Left lobe of liver (tissue), 2 donors: ENCODE data around the gene TRIM64. TPM values are rescaled to one million over a fixed set of nuclear protein-coding genes. Genes with fewer than 3 reads are reported as not detected.
"Not testable (repeated sequence)": the region's sequence is repeated elsewhere in the genome, so short reads cannot be mapped to it uniquely, and the experiment has no call there.

ENCODE experiments used
- ATAC-seq: fragments of 200-7000 bp; cut with Tn5 transposase; one replicate; pipeline ENCODE4 v1.9.1; 2020; ENCODE audit warnings: mild to moderate bottlenecking, moderate library complexity
- DNase-seq: peaks from one replicate; pipeline ENCODE4 v3.0.0-alpha.2; 2020; ENCODE audit warnings: low spot score
- total RNA-seq: library from RNA; stranded (reverse); gene quantifications from one replicate; pipeline ENCODE4 v1.2.1, GENCODE V29; 2021
- donor health status: DM: no; HTN: no; CAD: no; lungs with moderate emphysema.
- donor health status: DM: no; HTN: yes; CAD: no.

The TRIM64 gene, protein sequence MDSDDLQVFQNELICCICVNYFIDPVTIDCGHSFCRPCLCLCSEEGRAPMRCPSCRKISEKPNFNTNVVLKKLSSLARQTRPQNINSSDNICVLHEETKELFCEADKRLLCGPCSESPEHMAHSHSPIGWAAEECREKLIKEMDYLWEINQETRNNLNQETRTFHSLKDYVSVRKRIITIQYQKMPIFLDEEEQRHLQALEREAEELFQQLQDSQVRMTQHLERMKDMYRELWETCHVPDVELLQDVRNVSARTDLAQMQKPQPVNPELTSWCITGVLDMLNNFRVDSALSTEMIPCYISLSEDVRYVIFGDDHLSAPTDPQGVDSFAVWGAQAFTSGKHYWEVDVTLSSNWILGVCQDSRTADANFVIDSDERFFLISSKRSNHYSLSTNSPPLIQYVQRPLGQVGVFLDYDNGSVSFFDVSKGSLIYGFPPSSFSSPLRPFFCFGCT
- not detected for total RNA-seq

DNA sequence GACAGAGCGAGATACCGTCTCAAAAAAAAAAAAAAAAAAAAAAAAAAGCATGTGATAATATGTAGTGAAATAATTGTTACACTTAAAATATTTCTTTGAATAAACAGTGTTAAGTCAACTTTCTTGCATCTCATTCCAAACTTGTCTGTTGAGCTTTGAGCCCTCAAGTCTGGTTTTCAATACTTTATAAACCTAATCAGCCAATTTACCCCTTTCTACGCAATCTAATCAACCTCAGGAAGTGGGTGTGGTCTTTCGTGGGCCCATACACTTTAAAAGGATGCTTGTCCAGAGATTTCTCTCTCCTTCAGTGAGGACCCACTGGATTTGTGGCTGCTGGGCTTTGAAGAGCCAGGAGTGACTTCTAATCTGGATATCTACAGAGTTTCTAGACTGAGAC, at the start of gene TRIM64:
Gene TRIM64 (plus strand): TSS at position 301 of the 400 bp plus-strand sequence. CDS start 2,467 bp downstream, outside the sequence.
- not testable (repeated sequence) for DNase-seq, ATAC-seq

DNA sequence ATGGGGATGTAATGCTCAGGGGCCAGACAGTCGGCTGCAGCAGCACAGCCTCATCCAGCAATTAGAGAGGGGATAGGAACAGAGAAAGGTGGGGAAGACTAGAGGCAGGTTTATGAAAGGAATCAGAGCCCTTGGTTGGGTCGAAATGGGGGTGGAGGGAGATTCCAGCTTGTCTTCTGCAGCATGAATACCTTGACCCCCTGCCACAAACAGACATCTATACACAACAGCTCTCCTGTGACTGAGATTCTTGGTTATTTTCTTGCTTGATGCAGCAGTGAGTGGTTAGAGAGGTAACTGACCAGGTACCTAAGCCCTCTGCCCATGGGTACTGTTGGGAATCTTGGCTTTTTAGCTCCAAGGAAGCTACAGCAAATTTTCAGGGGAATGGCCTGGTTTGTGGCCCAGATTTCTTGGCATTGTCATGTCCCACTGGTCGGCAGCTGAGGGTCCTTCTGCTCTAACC, 43.6 kb upstream of the TRIM64 start, which contains the start of gene TRIM49D1:
Gene TRIM49D1 (minus strand): TSS at position 51 of the 466 bp plus-strand sequence. CDS start 4,535 bp downstream, outside the sequence.
- no peak for ATAC-seq
- no peak for DNase-seq

DNA sequence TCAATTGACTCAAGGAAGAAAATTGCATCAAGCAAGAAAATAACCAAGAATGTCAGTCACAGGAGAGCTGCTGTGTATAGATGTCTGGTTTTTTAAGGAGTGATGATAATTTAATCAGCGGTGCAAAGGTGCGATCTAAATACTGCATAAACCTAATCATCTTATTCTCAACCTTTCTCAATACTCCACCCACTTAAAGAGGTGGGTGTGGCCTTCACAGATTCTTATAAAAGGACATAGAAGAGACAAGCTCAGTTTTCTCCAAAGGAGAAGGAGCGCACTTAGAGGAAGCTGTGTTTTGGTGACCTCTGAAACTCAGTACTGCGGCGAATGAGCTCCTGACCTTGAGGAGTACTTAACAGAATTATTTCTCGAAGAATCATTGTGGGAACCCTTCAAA, 42.1 kb upstream of the TRIM64 start, which contains the start of gene TRIM49D2:
Gene TRIM49D2 (plus strand): TSS at position 301 of the 400 bp plus-strand sequence. CDS start 2,698 bp downstream, outside the sequence.
- not testable (repeated sequence) for DNase-seq, ATAC-seq

DNA sequence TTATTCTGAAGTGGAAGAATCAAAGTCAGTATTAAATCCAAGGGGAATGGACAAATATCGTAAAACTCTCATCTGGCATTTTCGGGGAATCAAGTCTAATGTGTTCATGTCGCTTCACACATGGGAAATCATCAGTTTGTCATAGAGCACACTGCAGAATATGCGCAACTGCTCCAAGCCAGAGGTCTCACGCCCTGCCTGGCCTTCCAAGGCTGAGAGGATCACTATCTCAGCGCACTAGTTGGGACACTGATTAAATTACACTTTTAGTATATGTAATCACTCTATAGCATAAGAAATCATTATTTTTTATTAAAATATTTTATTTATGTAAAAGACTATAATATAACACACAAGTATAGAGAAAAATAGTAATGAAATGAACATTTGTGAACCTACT, 5.0 kb upstream of the TRIM64 start:
- not testable (repeated sequence) for DNase-seq, ATAC-seq

Other genes starting within 250 kb of the TRIM64 start
- gene TRIM49, start 157.5 kb upstream of the TRIM64 start, total RNA-seq = not detected
- not detected for gene TRIM64B, start 87.5 kb upstream of the TRIM64 start, total RNA-seq
- gene TRIM49D1, start 43.8 kb upstream of the TRIM64 start, total RNA-seq = not detected
- gene TRIM49D2, start 42.0 kb upstream of the TRIM64 start, total RNA-seq = not detected
- not detected for gene TRIM49C, start 65.1 kb downstream of the TRIM64 start, total RNA-seq
- gene UBTFL1, start 119.9 kb downstream of the TRIM64 start, total RNA-seq = not detected
- gene NAALAD2, start 168.6 kb downstream of the TRIM64 start, total RNA-seq = 0.25 TPM